GM21786 (cell line): Measurements from ENCODE around the gene SLC12A8.

ENCODE experiments used
- ATAC-seq: cut with Tn5 transposase; IDR thresholded peaks from one replicate; pipeline ENCODE4 v1.9.1; 2021; ENCODE audit not compliant: unreplicated experiment

SLC12A8 gene

DNA sequence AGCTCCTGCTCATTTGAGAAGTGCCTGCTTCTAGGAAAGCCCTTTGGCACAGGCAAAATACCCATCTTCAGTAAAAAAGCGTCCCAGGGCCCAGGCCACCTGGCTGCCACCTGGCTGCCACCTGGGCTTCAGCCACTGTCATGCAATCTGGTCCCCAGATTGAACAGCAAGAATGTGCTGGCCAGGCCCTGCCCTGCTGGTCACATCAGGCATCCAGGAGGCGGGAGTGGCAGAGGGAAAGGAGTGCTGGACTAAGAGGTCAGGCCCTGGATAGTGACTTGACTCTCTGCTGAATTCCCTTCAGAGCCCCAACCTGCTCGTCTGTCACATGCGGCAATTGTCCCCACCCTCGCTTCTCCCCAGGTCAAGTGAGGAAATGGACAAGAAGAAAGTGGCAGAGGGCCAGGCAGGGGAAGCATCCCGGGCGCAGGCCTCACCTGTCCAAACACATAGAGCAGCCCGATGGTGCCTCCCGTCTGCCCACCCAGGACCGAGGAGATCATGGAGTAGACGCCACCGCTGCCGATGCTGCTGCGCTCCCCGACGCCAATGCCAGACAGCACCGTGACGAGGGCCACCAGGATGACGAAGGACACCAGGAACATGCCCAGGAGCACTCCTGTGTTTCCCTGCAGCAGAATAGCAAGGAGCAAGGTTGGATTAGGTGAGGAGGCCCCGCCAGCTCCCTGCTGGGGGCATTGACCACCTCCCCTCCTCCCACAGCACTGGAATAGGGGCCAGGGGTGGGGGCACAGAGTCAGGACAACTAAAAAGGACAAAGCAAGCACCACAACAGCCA, 25.5 kb downstream of the SLC12A8 start:
- ATAC-seq = peak; percentile 9

DNA sequence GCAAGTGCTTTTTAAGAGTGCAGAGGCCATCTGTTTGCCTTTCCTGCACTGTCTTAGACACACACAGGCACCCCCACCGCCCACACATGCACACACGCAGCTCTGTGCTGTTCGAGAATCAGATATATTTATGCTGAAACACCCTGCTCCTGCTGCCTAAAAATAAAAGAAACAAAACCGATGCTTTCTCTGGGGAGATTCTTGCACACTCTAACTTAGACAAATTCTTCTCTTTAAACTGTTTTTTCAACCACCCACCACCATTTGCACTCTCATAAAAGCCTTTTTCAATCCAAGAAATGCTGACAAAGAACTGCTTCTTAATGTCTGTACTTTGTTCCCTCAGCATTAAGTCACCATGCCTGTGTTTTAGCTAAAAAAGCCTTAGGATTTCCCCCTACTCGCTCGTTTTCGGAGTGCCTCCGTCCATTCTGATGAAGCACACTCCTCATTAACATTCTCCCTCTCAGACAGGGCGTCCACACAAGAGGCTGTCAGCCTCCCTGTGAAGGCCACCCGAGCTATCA, 26.2 kb downstream of the SLC12A8 start:
- ATAC-seq = peak; percentile 72

DNA sequence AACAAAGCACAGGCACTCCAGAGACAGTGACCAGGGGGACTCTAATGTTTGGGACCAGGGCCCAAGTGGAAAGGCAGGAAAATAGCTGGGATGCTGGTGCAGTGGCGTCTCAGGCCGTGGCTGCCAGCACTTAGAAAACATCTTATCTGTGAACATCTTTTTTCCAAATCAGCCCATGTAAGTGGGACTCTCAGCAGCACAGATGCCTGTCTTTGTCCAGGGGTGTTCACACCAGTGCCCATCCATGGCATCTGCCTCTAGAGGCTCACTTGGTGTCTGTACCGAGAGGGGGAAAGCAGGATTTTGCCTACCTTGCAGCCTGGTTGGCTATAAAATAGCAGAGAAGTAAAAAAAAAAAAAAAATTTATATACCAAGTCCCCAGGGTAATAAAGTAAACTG, 26.7 kb downstream of the SLC12A8 start:
- peak; percentile 13 for ATAC-seq

DNA sequence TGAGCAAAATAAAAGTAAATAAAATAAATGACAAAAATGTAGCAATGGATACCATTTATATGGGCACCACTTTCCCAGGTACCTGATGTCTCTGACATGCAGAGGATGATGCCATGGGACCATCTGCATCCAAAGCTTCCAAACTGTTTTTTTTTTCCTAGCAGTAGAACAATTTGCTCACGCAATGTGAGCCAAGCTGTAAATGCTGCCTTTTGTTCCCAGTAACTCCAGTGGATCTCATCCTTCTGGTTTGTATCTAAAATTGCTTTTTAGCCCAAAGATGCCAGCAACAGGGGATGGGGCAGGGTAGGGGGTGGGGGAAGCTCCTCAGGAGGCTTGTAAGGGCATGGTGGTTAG, 32.7 kb downstream of the SLC12A8 start:
- ATAC-seq = no peak

DNA sequence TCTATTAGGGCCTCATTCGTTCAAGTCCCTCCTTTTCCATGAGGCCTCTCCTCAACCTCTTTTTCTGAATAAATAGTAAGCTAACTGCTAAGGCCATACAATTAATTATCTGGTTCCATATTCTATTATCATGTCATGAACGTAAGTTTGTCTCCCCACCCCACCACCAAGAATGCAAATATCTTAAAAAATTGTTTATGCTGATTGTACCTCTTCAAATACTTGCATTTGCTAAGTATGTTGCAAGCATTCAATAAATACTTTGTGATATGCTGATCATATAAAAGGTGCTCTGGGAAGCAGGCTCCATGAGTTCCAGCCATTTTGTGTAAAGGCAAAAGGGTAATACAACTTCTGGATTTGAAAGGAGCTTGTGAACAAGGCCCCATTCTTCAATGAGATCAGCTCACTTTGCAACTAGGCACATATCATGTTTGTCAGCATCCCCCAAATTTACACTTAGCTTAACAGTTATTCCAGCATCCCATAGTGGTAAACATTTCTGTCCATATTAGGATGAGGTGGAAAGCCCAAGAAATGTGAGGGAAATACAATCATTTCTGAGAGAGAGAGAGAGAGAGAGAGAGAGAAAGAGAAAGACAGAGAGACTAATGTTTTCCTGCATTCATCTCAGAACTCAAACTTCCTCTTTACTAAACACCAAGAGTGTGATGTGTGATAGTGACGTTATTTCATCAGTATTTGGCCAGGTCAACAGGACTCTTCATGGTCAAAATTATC, 33.2 kb downstream of the SLC12A8 start:
- ATAC-seq = no peak

DNA sequence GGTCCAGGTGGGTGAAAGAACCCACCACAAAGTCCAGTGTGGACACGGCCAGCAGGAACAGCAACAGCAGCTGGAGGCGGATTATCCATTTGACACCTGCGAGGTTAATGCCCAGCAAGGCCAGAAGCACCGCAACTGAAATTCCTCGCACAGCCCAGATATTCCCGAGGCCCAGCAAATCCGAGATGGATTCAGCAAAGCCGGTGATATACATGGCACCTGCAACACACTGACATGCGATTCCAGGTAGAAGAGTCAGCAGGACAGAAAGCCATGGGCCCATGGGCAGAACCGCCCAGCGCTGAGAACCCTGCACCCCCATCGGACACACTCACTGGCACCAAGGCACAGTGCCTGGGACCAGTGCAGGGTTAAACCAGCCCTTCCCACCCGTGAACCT, 34.8 kb downstream of the SLC12A8 start:
- no peak for ATAC-seq

DNA sequence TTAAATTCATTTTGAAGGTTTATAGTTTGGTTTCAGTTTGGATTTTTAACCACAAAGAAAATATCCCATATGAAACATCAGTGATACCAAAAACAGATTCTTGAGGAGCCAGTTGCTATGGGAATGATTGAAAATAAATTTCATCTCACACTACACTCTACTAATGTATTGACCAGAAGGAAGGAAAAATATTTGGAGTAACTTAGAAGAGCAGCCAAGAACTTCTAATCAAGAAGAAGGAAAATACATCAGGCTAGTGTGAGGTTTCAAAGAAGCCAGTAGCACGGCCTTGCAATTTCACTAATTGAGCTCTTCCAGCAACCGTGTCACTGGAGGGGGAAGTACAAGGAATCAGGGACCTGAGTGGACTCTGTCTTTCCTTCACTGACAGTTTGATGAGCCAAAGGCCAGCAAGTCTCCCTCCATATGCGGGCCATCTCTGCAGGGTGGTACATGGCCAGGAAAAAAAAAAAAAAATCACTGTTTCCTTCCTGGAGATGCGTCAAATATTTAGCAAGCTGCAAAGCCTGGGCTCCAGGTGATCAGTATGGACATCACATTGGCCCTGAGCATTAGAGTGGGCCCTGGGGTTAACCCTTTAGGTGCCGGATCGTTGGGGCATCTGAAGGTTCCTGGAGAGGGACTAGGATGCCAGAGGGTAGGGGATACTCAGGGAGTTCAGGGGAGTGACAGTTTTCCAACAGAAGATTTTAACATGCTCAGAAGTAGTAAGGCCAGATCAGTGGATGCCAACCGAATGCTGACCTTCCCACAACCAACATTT, 37.1 kb downstream of the SLC12A8 start:
- no peak for ATAC-seq

DNA sequence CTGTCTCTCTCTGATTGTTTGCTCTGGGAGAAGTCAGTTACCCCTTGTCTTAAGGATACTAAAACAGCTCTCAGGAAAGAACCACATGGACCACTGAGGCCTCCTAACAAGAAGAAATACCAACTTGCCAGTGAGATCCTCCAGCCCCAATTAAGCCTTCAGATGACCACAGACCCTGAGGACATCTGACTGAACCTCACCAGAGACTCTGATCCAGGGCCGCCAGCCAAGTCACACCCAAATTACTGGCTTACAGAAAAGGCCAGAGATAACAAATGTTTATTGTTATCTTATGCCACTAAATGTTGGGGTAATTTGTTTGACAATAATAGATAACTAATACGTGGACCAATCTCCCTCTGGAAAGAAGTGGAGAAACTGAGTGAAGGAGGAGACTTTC, 40.2 kb downstream of the SLC12A8 start:
- no peak for ATAC-seq

DNA sequence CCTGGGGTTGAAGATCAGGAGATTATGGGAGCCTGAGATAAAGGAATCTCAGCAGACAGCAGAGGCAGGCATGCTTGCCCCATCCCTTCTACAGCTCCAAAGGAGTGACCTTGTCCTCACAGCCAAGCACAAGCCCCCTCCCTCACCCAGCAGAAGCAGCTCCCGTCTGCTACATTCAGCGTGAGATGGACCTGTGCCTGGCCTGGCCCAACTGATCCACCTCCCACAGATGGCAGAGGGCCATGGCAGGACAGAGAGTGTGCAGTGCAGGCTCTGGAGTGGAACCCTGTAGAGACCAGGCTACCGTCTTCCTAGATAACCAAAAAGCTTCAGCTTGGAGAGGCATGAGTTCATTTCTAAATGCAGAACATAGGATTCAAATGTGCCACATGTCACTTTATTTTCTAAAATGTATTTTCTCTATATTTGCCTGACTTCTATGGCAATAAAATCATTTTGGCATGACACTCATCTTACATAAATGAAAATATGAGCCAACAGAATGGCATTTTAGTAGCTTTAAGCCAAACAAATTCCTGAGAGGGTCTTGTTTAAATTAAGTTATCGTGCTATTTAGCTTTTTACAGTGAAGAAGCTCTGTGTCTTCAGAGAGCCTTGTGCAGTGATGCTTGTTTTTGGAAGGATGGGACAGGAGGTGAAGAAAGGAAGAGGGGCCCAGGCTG, 43.7 kb downstream of the SLC12A8 start:
- ATAC-seq = no peak

DNA sequence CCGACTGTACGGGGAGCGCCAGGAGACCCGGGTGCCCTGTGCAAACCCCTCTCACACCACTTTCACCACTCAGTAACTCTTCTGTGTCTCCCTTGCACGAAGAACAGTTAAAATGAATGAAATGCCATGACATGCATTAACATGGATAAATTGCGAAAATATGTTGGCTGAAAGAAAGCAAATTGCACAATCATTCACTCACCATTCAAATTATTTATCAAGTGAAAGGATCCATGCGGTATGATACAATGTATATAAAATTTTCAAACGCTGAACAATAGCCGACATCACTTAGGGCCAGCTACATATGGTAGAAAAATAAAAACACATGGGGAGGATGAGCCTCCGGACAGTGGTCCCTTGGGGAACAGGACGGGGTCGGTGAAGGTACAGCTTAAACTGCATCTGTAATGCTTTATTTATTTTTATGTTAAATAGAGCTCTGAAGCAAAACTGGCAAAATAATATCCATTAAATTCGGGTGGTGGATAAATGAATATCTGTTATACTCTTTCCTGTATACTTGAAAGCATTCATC, 45.9 kb downstream of the SLC12A8 start:
- ATAC-seq = no peak

DNA sequence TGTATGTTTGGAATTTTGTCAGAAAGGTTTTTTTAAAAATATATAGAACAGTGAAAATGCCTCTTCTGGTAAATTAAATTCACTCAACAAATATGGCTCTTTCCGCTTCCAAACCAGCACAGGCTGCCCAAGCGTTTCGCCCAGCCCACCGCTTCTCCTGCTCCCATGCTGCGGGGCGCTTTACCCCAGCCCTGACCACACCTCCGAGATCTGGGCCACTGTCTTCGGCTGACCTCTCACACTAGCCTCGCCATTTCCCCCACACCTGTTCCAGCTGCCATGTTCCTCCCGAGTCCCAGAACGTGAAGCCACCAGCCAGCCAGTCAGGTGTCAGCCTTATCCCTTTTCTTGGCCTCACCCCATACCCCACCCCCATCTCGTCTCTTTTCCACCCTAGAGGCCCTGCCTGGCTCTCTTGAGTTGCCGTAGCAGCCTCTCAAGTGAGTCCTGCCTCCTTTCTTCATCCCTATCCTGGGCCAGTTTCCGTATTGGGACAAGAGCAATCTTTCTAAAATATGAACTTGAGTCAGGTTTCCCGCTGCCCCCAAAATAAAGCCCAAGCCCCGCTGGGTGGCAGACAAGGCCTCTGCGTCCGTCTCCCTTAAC, 46.5 kb downstream of the SLC12A8 start:
- no peak for ATAC-seq

DNA sequence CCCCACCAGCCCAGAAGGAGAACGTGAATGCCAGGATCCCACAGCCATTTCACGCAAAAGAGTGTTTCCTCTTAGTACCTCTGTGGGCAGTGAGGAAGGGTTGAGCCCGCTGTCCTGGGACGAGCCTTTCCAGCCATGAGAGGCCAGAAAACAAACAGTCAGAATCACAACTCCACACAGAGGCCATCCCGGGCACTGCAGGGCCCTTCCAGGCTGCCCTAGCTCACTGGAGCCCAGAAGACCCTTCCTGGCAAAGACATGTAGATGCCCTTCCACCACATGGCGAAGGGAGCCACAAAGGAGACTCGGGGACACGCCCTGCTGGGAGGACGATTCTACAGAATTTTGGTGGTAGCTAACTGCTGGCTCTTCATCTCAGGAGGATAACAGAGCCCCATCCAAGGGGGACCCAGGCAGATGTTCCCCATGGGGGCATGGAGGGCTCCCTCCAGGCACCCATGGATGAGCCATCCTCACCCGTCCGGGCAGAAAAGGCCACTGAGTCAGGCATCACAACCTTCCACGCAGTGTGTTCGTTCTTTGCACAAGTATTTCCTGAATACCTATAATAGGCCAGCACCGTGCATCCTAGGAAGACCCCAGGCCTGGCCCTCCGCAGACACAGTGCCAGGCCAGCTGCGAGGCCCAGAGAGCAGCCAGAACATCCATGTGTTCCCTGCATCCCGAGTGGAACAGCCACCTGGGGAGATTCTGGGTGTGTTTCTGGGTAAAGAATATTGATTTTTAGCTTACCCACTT, 47.2 kb downstream of the SLC12A8 start:
- no peak for ATAC-seq

DNA sequence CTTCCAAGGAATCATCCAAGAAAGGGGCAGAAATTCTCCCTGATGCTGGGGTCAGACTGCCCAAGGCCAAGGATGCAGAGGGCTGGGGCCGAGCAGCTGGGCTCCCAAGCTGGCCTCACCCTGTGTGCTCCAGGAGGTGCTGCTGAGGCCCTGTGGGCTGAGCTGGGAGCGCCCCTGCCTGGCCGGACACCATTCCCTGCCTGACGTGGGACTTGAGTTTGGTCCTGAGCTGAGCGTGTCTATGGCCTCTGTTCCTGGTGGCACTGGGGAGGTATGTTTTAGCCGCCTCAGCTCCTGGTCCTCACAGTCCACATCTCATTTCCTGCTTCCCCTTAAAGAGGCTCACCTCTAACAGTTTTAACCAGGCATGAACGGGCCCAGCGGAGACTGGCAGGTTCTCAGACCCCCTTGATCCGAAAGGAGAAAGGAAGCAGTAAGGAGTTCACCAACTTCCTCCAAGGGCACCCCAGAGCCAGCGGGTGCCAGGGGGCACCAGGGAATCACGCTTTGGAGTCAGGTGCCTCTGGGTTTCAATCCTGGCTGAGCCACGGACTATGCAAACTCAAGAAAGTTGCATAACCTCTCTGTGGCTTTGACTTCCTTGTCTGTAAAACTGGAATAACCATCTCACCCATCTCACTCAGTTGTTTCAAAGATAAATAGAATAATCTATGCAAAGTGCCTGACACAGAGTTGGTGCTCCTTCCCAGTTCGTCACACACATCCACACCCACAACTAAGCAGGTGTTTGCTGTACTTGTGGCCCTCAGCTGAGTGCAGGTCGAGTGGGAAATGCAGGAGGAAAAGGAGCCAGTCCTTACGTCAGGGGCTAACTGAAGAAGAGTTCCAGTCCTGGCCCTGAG, 48.6 kb downstream of the SLC12A8 start:
- no peak for ATAC-seq

DNA sequence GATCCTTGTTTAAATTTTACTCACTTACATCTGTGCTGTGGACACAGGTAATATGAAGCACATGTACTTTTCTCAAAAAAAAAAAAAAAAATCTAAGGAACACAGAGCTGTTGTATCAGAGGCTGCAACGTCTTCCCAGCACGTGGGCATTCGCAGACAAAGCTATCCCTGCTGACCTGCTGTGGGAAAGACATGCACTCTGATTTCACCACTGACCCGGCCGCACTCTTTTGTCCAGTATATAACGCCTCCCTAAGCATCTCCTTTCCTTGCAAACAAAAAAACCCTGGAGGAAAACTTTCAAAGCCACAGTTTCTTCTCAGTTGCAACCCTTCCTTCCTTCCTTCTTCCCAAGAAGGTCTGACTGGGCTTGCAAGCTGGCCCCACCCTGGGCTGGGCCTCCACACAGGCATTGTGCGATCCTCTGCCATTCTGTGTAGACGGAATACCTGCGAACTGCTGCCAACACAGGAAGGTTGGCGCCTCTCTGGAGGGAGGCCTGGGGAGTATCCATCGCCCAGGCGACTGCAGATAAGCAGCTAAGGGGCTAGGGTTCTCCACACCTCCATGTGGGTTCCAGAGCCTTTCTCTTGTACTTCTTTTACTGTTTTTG, 50.8 kb downstream of the SLC12A8 start:
- ATAC-seq = no peak

DNA sequence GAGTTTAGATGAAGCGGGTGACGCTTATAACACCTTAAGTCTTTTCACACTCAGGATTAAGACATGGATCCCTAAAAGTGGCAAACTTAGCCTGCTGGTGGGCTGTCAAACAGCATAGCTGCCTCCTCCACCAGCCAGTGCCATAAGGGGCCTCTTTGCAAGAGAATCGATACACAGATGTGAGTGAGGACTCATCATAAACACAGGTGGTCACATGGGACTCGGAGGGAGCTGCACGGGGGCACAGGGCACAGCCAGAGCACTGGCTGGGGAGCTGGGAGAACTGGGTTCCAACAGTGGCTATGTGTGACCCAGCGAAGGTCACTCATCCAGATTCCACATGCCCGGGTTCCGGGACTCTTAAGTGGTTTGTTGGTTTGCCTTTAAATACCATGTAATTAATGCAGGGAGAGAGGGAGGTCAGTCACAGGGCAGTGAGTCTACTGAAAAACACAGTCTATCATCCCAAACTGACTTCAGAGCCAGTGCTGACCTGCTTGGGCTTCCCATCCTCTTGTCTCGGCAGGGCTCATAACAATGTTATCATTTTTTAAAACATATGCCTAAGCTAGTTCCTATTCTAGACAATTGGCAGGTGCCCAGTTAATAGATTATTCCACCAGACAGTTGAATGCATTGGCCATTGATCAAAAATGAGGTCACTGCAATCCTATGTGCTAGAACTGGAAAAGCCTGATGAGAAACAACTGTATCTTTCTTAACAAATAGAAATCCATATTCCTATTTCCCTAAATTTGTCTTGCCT, 51.8 kb downstream of the SLC12A8 start:
- ATAC-seq = no peak

DNA sequence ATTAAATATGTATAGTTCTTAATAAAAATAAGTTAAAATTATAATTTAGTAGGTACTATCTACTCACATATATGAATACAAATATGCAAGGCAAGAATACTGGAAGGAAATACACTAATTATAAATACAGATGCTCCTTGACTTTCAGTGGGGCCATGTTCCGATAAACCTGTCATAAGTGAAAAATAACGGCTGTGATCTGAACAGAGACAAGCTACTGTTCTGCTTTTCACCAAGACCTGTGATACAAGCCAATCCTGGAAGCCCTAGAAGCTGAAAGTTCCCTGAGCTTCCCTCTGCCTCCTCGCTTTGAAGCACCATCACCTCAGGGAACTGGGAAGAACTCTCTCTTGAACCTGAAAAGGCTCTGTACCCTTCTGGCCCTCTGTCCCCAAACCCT, 55.4 kb downstream of the SLC12A8 start:
- ATAC-seq = no peak

DNA sequence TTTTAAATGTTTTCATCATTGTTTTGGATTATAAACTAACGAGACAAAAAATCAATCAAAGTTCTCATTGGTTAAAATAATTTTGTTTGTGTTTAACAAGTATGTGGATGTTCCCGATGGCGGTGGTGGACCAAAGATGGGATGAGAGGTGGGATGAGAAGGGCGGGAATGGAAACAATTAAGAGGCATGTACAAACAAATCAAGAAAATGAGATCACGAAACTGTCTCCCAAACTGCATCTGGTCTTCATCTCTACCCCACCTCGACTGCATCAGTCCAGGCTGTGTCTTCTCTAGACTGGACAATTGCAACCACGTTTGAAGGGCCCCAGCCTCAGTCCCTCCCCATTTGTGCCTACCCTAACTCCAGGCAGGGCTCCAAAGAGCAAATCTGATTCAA, 56.1 kb downstream of the SLC12A8 start:
- ATAC-seq = no peak
